HL-60 (cell line): ENCODE data around the gene PRMT7.

Experiments
- CTCF ChIP-seq: IDR thresholded peaks from one replicate; pipeline ENCODE4 v1.5.1; 2011; ENCODE audit warnings: low read length, control low read depth, inconsistent platforms; ENCODE audit not compliant: insufficient read depth
- POLR2AphosphoS5 ChIP-seq: IDR thresholded peaks from 2 replicates; pipeline ENCODE4 v1.6.1; 2012; ENCODE audit warnings: low read depth

DNA sequence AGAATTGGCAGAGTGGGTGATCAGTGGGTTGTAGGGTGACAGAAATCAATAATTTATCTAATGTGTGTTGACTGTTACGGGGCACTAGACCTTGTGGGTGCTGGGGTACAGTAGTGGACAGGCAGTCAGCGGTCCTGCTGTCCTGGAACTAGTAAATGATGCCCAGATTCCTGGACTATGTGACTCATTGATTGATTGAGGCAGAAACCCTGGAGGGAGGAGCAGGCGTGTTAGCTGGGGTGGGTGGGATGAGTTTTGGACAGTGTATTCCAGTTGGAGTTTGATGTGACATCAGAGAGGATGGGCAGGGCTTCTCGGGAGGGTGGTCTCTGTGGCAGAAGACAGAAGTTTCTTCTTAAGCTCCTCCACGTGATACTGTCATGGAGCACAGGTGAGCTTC, 24.4 kb downstream of the PRMT7 start:
- no peak for TF ChIP-seq CTCF
- no peak for TF ChIP-seq POLR2AphosphoS5
